CD4-positive, alpha-beta T cell treated with Interleukin-12 subunit alpha and Interleukin-12 subunit beta, for 1 hour (primary cell): Measurements from ENCODE around the gene TBL3.
A peak's percentile ranks its signal among the peaks of the same experiment; 100 is the strongest.
"Not testable (repeated sequence)": the region's sequence is repeated elsewhere in the genome, so short reads cannot be mapped to it uniquely, and the experiment has no call there.

Experiments
- DNase-seq: peaks from one replicate; pipeline ENCODE4 v3.0.0-alpha.2; 2020

TBL3 gene

GRCh38 chr16:1971796-1972489 is at the start of gene TBL3:
Gene TBL3 (plus strand): TSS chr16:1972053. CDS start chr16:1972165, 112 bp downstream.
- peak; percentile 98 for DNase-seq

GRCh38 chr16:1922357-1922756 is 49.5 kb upstream of the TBL3 start:
- no peak for DNase-seq

DNA sequence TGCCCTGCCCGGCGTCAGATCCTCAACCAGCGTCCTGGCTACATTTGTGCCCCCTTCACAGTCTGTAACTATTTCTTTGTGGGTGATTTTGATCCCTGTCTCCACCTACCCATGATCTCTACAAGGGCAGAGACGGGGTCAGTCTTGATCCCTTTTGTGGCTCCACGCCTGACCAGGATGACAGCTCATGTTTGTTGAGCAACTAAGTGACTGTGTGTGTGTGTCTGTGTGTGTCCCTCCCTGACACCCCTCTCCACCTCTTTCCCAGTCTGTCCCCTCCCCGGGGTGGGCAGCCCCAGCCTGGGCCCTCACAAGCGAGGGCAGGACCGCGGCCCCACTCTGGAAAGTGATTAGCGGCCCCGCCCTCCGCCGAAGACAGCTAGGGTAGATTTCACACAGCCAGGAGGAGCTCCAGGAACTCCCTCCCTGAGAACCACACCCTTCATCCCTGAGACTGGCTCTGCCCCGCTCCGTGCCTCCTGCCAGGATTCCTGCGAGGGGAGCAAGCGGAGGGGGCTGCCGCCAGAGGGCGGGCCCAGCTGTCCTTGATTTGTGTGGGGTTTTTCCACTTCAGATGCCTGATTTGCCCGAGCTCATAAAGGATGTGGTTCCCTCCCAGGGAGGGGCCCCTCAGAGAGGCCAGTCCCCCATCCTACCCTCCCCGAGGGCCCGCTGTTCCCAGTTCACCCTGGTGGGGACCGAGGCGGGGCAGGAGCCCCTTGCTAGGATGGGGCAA is 48.4 kb upstream of the TBL3 start:
- DNase-seq, result peak; percentile 22

DNA sequence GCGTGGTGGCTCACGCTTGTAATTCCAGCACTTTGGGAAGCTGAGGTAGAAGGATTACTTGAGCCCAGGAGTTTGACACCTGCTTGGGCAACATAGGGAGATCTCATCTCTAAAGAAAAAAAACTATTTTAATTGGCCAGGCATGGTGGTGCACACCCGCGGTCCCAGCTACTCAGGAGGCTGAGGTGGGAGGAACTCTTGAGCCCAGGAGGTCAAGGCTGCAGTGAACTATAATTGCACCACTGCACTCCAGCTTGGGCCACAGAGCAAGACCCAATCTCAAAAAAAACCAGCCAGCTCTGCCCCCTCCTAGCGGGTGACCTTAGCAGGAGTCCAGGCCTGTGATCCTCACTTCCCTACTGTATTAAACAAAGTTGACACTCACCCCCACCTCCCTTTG is 47.8 kb upstream of the TBL3 start:
- no peak for DNase-seq

DNA sequence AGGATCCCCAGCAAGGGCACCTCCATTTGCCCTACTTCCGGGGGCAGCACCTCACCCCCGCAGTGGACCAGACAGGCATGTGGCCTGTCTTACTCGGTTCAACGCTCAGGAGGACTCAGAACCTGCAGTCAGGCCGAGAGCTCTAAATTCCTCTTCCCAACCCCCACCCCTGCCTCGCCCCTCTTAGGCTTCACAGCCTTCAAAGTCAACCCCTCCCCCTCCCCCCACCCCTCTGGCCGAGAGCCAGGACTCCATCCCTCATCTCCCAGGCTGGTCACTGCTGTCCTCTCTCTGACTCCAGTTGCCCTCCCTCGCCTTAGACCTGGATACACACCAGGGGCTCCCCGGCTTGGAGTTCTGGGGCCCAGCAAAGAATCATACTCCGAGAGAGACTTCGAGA is 45.6 kb upstream of the TBL3 start:
- DNase-seq, result no peak

DNA sequence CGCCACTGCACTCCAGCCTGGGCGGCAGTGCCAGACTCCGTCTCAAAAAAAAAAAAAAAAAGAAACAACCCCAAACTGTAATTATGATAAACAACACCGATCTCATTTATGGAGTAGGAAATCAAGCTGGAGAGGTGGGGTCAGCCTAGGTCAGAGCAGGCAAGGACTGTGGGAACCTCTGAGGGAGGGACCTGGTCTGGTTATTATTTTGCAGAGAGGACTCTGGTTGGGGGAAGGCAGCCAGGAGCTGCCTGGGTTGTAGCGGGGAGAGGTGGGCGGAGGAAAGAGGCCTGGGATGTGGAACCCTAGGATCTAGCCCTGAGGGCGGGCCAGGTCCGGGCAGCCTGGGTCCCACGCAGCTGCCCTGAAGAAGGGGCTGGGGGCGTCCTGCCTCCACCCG is 42.7 kb upstream of the TBL3 start:
- no peak for DNase-seq

DNA sequence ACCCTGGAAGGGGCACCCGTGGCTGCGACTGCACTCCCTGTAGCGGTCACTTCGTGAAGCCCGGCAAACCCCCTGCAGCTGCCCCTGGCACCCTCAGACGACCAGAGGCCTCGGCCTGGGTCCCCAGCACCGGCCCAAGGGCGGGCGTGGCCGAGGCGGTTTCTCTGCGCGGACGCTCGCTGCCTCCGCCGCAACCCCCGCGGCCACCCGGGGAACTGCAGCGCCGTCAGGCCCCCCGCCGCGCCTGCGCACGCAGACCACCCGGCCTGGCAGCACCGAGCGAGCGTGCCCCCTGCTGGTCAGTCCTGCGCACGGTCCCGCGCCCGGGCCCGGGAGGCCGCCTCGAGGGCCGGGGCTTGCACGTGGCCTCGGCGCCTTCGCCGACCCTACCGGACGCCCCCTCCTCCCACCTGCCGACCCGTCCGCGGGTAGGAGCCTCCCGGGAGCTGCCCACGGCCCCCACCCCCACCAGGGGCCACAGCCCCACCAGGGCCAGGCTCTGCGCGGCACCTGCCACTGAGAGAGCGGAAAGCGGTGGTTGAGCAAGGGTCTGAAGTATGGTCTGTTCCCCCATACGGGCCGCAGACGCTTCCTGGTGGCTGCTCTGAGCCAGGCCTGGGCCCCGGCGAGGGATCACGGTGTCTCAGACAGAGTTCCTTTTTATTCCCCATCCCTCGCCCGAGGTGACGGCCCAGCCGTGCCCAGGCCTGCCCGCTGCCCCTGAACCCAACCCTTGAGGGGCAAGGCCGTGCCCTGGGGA is 42.1 kb upstream of the TBL3 start:
- DNase-seq, result peak; percentile 92

- no peak for DNase-seq
Observed at GRCh38 chr16:1930338-1930720, 41.5 kb upstream of the TBL3 start.

DNA sequence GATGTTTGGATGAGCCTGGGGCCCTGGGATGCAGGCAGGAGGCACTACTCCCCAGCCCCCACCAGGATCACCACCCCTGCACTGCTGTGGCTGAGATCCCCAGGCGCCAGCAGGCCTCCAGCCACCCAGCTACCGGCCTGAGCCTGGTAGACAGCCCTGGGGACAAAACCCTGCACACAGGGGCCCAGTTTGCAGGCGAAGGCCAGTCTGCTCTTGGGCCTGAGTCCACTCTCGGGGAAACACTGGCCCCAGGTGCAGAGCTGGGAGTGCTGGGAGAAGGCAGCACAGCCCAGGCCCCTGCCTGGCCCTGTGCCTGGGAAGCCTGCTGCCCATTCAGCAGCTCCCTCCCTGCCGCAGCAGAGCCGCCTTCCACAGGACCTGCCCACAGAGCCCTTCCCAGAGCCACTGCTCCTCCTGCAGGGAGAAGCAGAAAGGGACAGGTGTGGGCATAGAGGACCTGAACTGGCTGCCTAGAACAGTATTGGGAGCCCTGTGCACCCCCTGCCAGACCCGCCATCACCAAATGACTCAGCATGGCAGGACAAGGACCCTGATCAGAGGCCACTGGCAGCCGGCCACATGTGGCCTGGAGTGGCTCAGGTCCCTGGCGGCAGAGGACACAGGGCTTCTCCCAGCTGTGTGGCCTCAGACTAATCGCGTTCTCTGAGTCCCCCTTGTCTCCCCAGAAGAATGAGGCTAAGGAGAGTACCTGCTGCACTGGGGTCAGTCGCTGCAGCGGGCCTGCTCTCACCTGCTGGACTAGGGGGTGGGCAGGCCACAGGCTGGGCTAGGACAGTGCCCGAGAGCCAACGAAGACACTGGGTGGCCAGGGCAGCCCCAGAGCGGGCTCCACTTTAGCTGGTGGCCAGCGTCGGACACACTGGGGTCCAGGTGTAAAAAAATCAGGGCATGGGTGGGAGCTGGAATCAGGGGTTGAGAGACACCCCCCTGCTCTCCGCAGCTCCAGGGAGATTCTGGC is 39.5 kb upstream of the TBL3 start:
- no peak for DNase-seq

GRCh38 chr16:1933097-1933661 is 38.7 kb upstream of the TBL3 start:
- no peak for DNase-seq

- no peak for DNase-seq
Observed at GRCh38 chr16:1936945-1937479, 34.8 kb upstream of the TBL3 start.

GRCh38 chr16:1938316-1938715 is 33.5 kb upstream of the TBL3 start:
- no peak for DNase-seq

DNA sequence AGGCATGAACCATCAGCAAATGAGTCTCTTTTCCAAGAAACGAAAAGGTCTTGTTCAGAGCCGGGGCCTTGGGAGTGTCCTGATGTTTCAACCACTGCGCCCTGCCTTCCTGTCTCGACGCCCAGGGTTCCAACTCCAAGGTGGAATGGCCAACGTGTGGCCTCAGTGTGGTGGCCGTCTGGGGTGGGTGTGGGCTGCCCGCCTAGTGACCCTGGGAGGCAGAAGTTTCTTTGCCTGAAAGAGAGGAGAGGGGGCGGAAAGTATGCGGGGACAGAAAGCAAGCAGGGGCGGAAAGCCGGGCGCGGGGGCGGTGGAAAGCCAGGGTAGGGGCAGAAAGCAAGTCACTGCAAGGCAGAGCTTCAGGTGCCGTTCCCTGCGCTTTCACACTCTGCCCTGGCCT is 32.9 kb upstream of the TBL3 start:
- DNase-seq, result no peak

- not testable (repeated sequence) for DNase-seq
Observed at GRCh38 chr16:1939833-1940232, 32.0 kb upstream of the TBL3 start.

DNA sequence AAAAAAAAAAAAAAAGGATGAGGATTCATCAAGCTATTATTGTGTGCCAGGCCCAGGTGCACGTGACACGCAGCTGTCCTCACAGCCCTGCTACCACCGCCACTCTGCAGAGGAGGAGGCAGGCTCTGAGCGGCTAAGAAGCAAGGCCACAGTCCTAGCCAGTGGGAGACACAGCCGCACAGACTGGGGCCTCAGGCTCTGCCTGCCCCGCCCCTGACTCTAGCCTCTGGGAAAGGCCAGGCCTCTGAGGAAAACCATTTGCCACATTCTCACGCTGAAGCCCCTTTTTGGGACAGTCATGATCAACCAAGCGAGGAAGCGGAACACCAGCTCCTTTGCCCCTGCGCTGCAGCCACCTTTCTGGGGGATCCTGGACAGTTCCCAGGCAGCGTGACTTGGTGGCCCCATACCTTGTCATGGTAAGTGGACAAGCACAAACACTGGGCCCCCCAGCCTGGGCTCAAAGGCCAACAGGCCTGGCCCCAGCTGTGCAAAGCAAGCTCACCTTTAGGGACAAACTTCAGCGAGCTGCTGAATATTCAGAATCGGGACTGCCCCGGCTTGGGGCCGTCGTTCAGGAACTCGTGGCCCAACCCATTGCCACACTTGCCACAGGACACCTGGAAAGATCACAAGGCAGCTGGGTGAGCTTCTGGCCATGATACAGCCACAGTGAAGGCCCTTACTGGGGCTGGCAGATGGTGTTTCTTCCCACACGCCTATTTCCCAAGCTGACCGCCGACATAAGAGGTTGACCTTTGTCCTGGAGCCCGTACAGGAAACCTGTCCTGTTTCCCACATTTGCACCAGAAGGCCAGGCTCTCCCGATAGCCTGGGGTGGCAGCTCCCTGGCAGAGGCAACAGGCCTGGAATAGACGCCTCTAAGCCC is 31.3 kb upstream of the TBL3 start:
- no peak for DNase-seq

DNA sequence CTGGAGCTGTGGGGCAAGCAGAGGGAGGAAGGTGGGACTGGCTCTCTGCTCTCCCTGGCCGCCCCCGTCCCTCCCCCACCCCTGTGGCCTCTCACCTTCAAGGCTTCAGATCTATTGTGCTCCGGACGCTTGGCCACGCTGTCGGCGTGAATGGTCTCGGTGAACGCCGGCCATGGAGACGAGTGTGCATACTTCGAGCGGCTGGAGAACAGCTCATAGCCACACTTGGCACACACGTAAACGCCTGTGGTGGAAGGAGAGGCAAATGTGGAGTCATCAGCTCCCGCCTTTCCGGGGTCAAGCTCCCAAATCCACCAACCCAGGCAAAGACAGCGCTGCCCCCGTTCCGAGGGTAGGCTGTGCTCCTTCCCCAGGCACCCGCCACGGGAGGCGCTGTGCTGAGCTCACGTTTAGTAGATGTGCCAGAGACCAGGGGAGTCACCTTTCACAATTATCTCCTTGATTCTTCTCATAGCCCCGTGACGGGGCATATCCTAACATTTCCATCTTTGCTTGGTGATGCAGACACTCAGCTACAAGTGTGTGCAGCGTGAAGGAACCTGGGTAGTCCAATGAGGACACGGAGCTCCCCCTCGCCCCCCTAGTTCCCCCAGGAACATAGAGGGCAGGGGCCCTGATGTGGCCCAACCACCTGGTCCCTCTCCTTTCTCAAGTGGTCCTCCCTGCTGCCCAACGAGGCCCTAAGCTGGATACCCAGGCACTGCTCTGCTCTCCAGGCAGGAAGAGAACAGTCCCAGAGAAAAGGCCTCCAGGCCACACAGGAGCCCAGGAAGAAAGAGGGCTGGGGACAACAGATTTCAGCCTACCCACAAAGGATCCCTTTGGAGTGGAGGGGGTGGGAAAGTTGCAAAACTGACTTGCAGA is 30.4 kb upstream of the TBL3 start:
- no peak for DNase-seq

DNA sequence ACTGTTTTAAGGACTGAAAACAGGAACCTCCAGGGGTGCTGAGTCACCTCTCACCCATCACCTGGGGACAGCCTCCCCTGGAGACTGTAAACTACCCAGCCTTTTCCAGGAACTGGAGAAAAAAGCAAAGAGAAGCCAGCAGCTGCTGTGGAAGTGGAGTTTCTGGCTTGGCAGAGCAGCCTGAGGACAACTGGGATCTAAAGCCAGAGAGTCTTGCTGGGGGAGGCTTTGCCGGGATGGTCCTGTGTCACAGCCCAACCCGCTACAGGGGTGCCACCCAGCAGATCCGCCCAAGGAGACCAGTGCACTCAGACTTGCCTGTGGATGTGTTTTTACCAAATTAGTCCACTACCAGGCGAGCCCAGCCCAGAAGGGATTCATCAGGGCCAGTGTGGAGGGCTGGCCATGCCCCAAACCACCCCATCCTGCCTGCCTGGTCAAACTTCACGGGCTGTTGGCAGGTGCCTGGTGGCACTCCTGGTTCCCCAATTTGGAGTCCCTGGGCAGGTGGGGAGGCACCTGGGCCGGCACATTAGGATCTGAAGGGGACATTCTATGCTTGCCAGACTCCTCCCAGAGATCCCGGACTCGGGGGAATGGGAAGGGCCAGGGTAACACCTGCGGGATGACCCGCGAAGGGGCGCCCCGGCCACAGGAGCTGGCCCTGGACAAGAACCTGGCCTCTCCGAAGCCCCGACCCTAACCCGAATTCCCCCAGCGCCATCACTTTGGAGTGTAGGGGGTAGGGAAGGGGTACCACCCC is 29.6 kb upstream of the TBL3 start:
- no peak for DNase-seq

- DNase-seq, result peak; percentile 98
Observed at GRCh38 chr16:1942810-1943726, 28.8 kb upstream of the TBL3 start, which contains the start of gene MSRB1. Gene MSRB1 (minus strand): TSS chr16:1943199. CDS start chr16:1943156, 43 bp downstream.
